Ishikawa (cell line): ENCODE measurements around the gene RNF111.

Experiments
- CEBPB ChIP-seq: IDR thresholded peaks from 2 replicates; pipeline ENCODE4 v1.6.1; 2012
- CREB1 ChIP-seq: IDR thresholded peaks from 2 replicates; pipeline ENCODE4 v1.6.1; 2012; ENCODE audit warnings: low read depth
- EGR1 ChIP-seq: IDR thresholded peaks from 2 replicates; pipeline ENCODE4 v1.6.1; 2012
- EP300 ChIP-seq: IDR thresholded peaks from 2 replicates; pipeline ENCODE4 v1.6.1; 2012; ENCODE audit warnings: borderline replicate concordance
- FOXM1 ChIP-seq: IDR thresholded peaks from 2 replicates; pipeline ENCODE4 v1.6.1; 2012; ENCODE audit warnings: low read depth, borderline replicate concordance
- NFIC ChIP-seq: IDR thresholded peaks from 2 replicates; pipeline ENCODE4 v1.6.1; 2012
- RAD21 ChIP-seq: IDR thresholded peaks from 2 replicates; pipeline ENCODE4 v1.6.1; 2012; ENCODE audit warnings: low read depth
- REST ChIP-seq: IDR thresholded peaks from 2 replicates; pipeline ENCODE4 v1.6.1; 2012; ENCODE audit warnings: low read depth, mild to moderate bottlenecking
- TAF1 ChIP-seq: IDR thresholded peaks from 2 replicates; pipeline ENCODE4 v1.6.1; 2012; ENCODE audit warnings: low read depth, mild to moderate bottlenecking
- TCF12 ChIP-seq: IDR thresholded peaks from 2 replicates; pipeline ENCODE4 v1.6.1; 2012; ENCODE audit warnings: low read depth
- TEAD4 ChIP-seq: IDR thresholded peaks from 2 replicates; pipeline ENCODE4 v1.6.1; 2012
- USF1 ChIP-seq: IDR thresholded peaks from 2 replicates; pipeline ENCODE4 v1.6.1; 2012
- YY1 ChIP-seq: IDR thresholded peaks from 2 replicates; pipeline ENCODE4 v1.6.1; 2012; ENCODE audit warnings: low read depth
- ZBTB7A ChIP-seq: IDR thresholded peaks from 2 replicates; pipeline ENCODE4 v1.6.1; 2012; ENCODE audit warnings: low read depth
- TF ChIP-seq, protein P1 (sequence below): IDR thresholded peaks from 2 replicates; pipeline ENCODE4 v1.6.1; 2012

RNF111 gene

GRCh38 chr15:59096429-59096828 lies 109.0 kb downstream of the RNF111 start:
- TF ChIP-seq EGR1 (no peak), NFIC (no peak), REST (no peak), FOXM1 (no peak), CEBPB (no peak), CREB1 (no peak), YY1 (no peak), EP300 (no peak), TEAD4 (no peak), TAF1 (no peak), ZBTB7A (no peak), TCF12 (no peak), USF1 (no peak), RAD21 (no peak)
- TF ChIP-seq, protein P1, sequence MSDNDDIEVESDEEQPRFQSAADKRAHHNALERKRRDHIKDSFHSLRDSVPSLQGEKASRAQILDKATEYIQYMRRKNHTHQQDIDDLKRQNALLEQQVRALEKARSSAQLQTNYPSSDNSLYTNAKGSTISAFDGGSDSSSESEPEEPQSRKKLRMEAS: no peak

- TF ChIP-seq REST (no peak), EP300 (no peak), FOXM1 (no peak), CREB1 (no peak), USF1 (no peak), YY1 (no peak), ZBTB7A (no peak), CEBPB (no peak), EGR1 (no peak), TEAD4 (no peak), RAD21 (no peak), NFIC (no peak)
Observed at GRCh38 chr15:59099162-59099685, 111.8 kb downstream of the RNF111 start.

- TF ChIP-seq TCF12: no peak
- TF ChIP-seq TEAD4: no peak
- no peak for TF ChIP-seq EP300
- no peak for TF ChIP-seq CREB1
- TF ChIP-seq, protein P1: no peak
- TF ChIP-seq YY1: no peak
- no peak for TF ChIP-seq REST
- TF ChIP-seq EGR1: no peak
Observed at GRCh38 chr15:59104602-59104911, 117.1 kb downstream of the RNF111 start.

GRCh38 chr15:59104912-59105732 lies 117.7 kb downstream of the RNF111 start, which contains the start of gene CCNB2:
CCNB2 (plus strand) TSS chr15:59105146; CDS start chr15:59105269, 123 bp downstream.
- peak; percentile 79; the same call in 1 of the 2 replicates for TF ChIP-seq YY1
- peak; percentile 11; the same call in 1 of the 2 replicates for TF ChIP-seq EP300
- peak; percentile 89 for TF ChIP-seq TAF1
- TF ChIP-seq CEBPB: no peak
- TF ChIP-seq REST: peak; percentile 37; the same call in 1 of the 2 replicates
- peak; percentile 62 for TF ChIP-seq TCF12
- 0 out of 2 replicates have a peak, but pooled peaks have one; percentile 29 for TF ChIP-seq TEAD4
- TF ChIP-seq ZBTB7A: 0 out of 2 replicates have a peak, but pooled peaks have one; percentile 18
- TF ChIP-seq EGR1: no peak
- no peak for TF ChIP-seq RAD21
- peak; percentile 99 for TF ChIP-seq FOXM1
- TF ChIP-seq, protein P1: peak; percentile 89
- peak; percentile 46; the same call in 1 of the 2 replicates for TF ChIP-seq CREB1
- TF ChIP-seq USF1: peak; percentile 81
- TF ChIP-seq NFIC: no peak; the same call in none of the 2 replicates
